C1 segment of cervical spinal cord (tissue), 14 donors: ENCODE data around the gene SUOX.
A peak's percentile ranks its signal among the peaks of the same experiment; 100 is the strongest.
"Not testable (repeated sequence)": the region's sequence is repeated elsewhere in the genome, so short reads cannot be mapped to it uniquely, and the experiment has no call there.

ENCODE experiments used
- DNase-seq, 14 donors: peaks; one replicate each; lab custom pipeline; 2025; lab: John Stamatoyannopoulos, UW

SUOX gene

DNA sequence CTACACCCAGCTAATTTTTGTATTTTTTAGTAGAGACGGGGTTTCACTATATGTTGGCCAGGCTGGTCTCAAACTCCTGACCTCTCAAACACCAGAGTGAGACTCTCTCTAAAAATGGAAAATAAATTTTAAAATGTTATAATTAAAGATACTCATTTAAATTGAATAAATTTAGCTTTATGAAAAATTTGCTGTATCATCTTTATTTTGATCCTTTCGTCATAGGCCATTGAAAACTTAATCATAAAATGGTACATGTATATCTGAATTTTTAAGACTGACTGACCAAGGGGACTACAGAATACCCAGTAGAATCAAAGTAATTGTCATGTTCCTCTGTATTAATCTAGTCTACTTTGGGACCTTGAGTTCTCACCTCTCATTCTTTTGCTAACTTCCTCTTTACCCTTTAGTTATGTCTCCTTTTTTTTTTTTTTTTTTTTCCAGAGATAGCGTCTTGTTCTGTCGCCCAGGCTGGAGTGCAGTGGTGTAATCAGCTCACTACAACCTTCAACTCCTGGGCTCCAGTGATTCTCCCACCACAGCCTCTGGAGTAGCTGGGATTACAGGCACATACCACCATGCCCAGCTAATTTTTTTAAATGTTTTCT, 13.7 kb upstream of the SUOX start:
- no peak for DNase-seq

DNA sequence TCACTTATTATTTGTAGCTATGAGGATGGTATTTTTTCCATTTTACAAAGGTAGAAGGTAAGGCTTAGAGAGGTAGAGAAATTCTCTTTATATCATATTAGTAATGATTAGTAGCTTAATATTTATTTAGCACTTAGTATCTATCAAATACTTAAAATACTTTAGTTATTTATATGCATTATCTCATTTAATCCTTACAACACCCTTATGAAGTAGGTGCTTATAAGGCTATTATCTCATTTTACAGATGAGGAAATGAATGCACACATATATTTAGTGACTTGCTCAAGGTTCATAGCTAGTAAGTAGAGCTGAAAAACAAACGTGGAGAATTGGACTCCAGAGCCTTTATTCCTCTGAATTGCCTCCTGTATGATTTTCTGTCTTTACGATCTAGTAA, 12.2 kb upstream of the SUOX start:
- DNase-seq = no peak

DNA sequence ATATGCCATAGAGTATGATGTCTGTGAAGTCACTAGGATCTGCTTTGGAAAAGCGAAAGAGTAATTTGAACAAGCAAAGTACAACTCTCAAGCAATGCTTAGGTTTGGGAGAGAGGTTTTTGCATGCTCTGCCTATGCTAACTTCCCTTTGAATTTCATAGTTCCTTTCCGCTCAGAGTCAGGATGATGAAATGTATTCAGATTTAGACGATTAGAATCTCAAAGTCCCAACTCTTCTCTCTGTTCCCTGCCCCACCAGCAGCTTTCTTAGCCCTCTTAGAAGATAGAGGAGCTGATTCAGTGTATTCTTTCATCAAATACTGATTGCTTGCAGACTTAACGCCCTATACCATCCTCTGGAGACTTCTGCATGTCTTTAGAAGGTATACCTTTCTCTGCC, 11.7 kb upstream of the SUOX start:
- no peak for DNase-seq

DNA sequence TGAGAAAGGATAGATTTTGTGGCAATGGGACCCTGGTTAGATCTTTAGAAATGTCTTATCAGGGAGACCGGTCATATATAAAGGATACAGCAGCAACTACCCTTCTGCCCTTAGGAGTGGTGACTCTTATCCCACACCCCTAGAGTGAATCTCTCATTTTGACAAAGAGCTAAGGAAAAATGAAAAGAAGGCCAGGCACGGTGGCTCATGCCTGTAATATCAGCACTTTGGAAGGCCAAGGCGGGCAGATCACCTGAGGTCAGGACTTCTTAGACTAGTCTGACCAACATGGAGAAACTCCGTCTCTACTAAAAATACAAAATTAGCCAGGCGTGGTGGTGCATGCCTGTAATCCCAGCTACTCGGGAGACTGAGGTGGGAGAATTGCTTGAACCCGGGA, 11.1 kb upstream of the SUOX start:
- DNase-seq = not testable (repeated sequence)

DNA sequence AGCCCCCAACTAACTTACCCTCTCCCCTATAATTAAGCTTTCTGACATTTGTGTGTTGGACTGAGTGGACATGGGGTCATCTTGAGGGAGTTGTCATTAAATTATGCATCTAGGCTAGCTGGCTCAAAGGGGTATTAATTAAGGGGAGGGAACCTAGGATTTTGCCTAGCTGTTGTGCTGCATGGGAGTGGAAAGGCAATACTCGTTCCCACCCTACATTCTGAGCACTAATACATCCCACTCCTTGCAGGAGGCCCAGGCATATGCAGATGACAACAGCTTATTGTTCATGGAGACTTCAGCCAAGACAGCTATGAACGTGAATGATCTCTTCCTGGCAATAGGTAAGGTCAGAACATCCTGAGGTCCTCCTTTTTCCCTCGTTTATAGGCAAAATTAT, 6.0 kb upstream of the SUOX start:
- no peak for DNase-seq

DNA sequence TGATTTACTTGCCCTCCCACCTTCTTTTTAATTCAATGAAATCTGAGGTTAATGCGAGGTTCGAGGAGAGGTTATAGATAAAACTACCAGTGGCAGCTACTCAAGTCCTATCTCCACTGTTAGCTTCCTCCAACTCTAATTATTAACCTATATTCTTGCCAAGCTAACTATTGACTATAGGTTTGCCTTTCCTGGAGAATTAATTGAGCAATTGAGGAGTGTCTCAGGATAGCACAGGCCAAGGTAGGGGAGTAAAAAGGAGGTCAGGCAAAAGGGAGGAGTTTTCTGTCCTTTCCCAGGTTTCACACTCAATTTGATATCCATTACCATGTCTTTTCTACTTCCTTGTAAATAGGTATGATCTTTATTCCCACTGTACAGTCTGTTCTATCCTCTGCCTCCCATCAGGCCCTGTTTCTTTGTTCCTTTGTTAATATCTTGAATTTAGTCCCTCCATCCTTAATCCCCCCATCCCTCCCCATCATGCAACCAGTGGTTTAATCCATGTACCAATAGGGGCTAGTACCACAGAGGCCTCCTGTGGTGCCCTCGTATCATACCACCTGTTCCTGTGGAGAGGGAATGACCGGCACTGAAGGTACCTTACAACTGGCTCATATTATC, 3.7 kb upstream of the SUOX start:
- DNase-seq = no peak

DNA sequence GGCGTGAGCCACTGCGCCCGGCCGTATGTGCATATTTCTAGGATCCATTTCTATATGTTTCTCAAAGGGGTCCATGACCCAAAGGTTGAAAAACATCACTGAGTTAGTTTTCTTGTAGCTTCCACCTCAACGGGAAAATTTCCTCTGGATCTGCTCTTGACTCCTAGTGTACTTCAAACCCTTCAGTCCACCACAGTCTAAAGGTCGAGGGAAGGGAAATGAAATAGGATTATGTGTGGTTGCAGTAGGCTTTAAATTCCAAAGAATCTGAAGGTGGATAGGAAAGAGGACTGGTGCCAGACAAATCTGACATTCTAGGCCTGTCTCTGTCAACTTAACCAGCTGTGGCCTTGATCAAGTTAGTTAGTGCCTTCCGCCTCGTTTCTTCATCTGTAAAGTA, 1.7 kb upstream of the SUOX start:
- DNase-seq = no peak

DNA sequence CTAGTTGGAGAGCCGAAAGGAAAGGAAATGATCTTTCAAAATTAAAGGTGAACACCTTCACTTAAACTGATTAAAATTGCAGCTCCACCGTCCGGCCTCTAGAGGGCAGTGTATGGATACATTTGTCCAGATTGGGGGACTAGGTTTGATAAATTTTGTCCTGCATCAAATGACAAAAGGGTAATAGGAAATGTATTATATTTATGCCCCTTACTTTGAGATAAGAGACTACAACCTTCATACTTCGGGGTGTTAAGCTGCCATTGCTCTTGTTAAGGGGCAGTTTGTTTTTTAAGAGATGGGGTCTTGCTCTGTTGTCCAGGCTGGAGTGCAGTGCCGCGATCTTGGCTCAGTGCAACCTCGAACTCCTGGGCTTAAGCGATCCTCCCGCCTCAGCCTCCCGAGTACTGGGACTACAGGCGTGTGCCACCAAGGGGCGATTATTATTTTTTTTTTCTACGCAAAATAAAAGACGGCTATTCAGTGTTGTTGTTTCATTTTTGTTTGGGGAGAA, 818 bp upstream of the SUOX start:
- peak in 9 of 14 donors; percentile 1 to 67 (median 16) for DNase-seq

DNA sequence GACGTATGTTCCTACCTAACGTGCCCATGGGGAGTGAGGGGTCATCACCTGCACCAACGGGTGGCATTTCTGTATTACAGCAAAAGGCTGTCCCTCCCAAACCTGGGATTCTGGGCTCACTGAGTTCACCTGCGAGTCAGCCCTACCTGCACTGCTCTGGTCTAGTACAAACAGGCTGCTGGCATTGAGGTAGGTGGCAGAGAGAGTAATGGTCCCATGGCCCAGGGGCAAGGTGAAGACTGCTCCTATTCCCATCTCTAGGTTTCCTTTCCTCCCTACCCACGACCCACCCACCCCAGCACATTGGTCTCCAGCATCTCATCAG, 421 bp downstream of the SUOX start:
- DNase-seq = peak in 3 of 14 donors; percentile 23 to 54 (median 52)

DNA sequence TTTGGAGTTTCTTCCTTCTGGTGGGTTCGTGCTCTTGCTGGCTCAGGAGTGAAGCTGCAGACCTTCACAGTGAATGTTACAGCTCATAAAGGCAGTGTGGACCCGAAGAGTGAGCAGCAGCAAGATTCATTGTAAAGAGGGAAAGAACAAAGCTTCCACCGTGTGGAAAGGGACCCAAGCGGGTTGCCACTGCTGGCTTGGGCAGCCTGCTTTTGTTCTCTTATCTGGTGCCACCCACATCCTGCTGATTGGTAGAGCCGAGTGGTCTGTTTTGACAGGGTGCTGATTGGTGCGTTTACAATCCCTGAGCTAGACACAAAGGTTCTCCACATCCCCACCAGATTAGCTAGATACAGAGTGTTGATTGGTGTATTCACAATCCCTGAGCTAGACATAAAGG, 2.4 kb downstream of the SUOX start:
- DNase-seq = not testable (repeated sequence)

DNA sequence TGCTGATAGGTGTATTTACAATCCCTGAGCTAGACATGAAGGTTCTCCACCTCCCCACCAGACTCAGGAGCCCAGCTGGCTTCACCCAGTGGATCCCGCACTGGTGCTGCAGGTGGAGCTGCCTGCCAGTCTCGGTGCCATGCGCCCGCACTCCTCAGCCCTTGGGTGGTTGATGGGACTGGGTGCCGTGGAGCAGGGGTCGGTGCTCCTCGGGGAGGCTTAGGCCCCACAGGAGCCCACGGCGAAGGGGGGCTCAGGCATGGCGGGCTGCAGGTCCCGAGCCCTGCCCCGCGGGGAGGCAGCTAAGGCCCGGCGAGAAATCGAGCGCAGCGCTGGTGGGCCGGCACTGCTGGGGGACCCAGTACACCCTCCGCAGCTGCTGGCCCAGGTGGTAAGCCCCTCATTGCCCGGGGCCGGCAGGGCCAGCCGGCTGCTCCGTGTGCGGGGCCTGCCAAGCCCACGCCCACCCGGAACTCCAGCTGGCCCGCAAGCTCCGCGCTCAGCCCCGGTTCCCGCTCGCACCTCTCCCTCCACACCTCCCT, 3.0 kb downstream of the SUOX start:
- not testable (repeated sequence) for DNase-seq

DNA sequence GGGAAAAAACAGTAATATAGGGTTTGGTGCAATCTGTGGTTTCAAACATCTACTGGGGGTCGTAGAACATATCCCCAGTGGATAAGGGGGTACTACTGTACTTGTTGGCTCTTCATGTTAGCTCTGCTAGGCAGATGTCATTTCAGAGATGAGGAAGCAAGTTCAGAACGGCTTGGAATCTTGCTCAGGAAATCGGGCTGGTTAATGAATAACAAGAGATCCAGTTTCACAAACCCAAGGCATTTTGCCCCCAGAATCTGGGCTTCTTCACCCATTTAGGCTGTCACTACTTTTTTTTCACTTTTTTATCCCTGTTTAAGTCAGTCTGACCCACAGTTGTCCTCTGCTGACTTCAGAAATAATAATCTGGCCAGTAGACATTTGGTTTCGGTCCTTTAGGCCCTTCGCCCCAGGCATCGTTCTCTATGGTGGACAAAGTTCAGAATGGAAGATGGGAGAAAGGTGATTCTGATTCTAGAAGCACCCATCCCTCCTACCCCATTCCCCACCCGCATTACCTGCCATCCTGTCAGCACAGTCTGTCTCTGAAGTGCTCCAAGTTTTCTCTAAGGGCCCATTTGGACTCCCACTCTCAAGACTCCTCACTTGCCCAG, 4.5 kb downstream of the SUOX start:
- DNase-seq = no peak

DNA sequence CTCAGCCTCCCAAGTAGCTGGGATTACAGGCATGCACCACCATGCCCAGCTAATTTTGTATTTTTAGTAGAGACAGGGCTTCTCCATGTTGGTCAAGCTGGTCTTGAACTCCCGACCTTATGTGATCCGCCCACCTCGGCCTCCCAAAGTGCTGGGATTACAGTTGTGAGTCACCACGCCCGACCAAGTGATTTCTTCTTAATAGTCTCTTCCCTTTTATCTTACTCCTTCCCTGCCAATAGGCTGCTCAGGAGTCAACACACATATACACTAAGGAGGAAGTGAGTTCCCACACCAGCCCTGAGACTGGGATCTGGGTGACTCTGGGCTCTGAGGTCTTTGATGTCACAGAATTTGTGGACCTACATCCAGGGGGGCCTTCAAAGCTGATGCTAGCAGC, 6.3 kb downstream of the SUOX start:
- DNase-seq = not testable (repeated sequence)

DNA sequence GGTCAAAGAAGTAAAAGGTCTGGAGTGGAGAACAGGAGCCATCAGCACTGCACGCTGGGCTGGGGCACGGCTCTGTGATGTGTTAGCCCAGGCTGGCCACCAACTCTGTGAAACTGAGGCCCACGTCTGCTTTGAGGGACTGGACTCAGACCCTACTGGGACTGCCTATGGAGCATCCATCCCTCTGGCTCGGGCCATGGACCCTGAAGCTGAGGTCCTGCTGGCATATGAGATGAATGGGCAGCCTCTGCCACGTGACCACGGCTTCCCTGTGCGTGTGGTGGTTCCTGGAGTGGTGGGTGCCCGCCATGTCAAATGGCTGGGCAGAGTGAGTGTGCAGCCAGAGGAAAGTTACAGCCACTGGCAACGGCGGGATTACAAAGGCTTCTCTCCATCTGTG, 7.1 kb downstream of the SUOX start:
- no peak for DNase-seq

DNA sequence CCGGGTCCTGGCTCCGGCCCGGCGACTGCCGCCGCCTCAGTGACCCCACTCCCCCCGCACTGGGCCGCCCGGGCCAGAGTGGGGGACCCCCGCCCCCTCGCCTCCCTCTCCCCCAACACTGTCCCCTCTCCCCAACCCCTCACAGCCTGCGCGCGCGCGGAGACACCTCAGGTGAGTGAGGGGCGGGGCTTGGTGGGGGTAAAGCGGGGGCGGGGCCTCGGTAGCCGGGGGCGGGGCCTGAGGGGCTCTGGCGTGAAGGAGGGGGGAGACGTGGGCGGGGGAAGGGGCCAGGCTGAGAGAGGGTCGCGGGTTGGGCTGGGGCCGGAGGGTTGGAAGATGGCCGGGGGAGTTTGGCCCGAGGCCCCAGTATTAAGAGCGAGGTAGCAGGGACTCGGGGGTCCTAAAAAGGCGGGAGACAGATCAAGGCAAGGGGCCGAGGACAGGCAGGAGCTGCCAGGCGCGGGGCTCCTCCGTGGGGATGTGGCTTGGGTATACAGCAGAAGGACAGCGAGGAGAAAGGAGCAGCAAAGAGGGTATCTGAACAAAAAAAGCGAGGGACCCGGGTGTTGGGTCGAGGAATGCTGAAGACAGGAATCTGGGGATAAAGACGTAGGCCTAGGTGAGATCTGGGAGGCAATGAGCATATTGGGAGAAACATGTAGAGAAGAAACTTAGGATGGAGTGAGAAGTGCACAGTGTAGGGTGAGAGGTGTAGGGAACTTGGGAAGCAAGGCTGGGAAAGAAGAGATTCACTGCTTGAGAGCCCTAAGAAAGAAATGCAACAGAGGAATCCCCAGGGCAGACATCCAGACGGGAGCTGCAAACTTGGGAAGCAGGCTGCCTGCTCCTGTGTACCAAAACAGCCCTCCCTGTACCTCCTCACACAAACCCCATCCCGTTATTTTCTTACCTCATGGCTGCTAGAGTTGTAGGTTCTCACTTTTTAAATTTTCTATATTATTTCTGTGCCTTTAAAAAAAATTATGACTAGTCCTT, 10.8 kb downstream of the SUOX start:
- peak in 12 of 14 donors; percentile 36 to 76 (median 54) for DNase-seq

DNA sequence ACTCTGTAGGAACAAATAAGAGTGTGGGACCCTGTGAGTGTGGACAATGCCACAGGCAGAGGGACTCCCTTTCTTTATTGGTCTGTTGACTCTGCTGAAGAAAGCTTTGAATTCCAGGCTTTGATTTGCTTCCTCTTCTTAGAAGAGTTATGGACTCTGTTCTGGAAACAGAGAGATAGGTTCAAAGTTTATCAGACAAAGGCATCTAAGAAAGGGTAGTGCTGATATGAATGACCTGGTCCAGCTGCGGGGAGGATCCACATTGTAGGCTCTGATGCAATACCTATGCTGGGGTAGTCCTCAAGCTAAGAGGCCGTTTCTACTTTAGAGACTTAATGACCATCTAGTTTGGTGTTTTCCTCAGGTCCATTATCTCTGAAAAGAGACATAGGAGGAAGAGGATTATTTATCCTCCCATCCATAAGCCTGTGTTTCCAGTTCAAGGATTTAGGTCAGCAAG, 13.1 kb downstream of the SUOX start:
- DNase-seq = no peak

DNA sequence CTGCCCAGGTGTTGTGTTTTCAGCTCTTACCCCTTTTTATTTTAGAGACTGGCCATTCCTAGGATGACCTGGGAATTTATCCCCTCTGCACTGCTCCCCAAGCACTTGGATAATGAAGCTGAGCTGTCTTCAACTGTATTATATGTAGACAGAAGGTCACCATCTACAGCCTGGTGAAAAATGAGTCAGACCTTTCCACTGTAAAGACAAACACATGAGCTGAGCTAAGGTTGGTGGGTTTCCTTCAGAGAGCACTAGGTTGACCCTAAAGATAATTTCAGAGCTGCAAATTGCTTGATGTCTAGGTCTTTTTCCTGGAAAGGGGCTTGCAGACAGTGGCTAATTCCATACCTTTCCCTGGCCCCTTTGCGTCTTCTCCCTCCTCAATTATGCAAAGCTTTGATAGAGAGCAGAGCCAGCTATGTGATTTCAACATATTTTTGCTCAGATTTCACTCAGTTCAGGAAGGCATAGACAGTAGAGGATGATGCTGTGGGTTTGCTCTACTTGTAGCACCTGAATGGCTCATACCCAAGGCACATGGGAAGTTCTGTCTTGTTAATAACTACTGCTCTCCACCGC, 14.5 kb downstream of the SUOX start:
- DNase-seq = no peak

DNA sequence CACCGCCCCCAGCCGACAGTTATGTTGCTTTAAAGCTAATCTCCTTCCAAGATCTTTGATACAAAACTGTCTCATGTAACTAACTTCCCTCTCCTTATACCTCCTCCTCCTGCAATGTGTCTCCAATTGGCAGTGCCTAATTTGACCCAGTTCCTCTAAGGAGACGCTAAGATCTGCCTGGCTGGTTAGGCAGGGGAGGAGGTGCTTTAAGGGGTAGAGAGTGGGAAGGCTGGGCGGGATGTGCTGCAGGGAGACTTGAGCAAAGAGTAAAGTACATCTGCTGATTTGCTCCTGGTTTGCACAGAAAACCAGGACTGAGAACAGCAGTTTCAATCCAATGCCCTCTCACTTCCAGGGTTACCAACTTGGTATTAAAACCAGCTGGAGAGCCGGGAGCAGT, 16.4 kb downstream of the SUOX start:
- no peak for DNase-seq

DNA sequence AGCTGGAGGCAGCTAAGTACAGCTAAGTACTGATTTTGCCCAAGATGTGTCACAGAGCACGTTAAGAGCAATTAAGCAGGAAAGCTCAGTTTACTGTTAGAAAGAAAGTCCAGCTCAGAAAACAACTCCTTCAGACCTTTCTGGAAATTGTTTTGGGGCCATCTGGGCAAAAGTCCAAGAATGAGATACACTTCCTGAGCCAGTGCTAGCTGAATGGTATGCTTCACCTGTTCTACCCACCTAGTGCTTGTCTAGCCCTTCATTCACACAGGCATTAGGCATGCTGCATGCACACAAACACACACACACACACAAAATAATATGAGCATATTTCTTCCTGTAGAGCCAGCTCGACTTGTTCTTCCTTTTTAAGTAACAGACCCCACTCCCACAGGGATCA, 17.1 kb downstream of the SUOX start:
- no peak for DNase-seq

DNA sequence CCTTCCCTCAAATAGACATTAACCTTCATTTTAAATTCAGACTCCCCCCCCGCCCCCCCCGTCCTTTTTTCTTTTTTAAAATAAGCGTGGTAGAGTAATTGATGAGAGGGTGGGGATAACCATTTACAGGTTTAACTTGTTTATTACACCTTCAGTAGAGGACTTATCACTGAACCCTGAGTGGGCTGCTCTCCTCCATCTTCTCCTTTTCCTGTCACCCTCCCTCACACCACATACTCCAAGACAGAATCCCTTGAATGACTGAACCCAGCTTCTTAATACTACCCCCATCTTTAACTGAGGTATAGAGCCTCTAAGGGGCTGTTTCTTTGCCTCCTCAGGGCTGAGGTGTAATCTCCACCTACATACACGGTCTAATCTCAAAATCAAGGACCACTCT, 20.1 kb downstream of the SUOX start:
- DNase-seq = no peak

DNA sequence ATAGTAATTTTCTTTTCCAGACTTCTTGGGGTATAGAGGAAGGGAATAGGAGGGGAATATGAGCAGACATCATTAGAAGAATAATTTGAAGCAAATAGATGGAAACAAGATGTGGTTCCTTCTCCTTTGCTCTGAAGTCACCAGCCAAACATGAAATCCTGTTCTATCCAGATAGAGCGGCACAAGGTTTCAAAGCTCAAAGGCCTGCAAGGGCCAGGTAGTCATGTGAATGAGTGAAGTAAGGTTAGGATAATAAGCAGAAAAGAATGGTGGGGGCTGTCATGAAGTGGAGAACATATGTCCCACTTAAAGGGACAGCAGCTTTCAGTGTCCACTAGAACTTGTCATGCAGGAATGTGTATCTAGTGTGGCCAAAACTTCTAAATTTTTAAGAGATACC, 21.3 kb downstream of the SUOX start:
- DNase-seq = no peak
